Subcutaneous adipose tissue (tissue), 4 donors: ENCODE data around the gene C5orf15. TPM values are rescaled to one million over a fixed set of nuclear protein-coding genes. Genes with fewer than 3 reads are reported as not detected.

Experiments used
- total RNA-seq, 4 donors: library from RNA; depleted of rRNA; stranded (reverse); fragments of >200 nt; gene quantifications; one replicate each; pipeline ENCODE4 v1.1.0, GENCODE V29; 2016
- TF ChIP-seq, protein P1 (sequence below): fragments of 450-650 bp; IDR thresholded peaks from one replicate; pipeline ENCODE4 v1.5.1; 2016; ENCODE audit warnings: low read depth, mild to moderate bottlenecking, control low read depth, antibody characterized with exemption, moderate library complexity

C5orf15 gene
- total RNA-seq, 4 donors from 2014 or later: 32.2 to 66.0 (median 44.2) TPM

DNA sequence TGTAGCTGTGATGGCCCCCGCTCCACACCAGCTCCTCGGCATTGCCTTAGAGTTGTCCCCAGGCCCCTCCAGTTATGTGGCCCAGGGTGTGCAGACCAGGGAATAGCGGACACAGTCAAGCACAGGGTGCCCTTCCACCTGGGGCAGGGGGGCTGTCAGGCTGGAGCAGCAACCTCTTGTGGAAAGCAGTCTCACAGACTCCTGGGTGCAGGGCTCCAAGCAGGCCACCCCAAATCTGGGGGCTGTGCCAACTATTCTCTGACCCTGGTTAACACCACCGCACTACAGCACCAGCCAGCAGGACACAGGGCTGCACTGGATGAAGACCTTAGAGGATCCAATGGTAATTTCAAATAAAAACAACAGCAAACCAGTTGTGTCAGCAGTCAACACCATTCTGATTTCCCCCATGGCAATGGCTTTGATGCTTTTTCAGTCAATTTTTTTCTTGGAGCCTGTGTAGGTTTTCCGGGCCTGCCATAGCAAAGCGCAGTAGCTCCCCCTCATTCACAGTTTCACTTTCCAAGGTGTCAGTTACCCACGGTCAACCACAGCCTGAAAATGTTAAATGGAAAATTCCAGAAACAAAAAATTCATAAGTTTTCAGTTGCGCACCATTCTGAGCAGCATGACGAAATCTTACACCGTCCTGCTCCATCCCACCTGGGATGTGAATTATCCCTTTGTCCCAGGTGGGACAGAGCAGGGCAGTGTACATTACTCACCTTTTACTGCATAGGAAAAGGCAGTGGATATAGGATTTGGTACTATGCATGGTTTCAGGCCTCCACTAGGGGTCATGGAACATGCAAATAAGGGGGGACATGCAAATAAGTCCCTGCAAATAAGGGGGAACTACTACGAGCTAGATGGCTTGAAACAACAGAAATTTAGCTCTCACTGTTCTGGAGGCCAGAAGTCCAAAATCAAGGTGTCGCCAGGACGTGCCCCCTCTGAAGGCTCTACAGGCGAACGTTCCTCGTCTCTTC is 49.0 kb downstream of the C5orf15 start:
- TF ChIP-seq, protein P1, sequence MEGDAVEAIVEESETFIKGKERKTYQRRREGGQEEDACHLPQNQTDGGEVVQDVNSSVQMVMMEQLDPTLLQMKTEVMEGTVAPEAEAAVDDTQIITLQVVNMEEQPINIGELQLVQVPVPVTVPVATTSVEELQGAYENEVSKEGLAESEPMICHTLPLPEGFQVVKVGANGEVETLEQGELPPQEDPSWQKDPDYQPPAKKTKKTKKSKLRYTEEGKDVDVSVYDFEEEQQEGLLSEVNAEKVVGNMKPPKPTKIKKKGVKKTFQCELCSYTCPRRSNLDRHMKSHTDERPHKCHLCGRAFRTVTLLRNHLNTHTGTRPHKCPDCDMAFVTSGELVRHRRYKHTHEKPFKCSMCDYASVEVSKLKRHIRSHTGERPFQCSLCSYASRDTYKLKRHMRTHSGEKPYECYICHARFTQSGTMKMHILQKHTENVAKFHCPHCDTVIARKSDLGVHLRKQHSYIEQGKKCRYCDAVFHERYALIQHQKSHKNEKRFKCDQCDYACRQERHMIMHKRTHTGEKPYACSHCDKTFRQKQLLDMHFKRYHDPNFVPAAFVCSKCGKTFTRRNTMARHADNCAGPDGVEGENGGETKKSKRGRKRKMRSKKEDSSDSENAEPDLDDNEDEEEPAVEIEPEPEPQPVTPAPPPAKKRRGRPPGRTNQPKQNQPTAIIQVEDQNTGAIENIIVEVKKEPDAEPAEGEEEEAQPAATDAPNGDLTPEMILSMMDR: no peak

DNA sequence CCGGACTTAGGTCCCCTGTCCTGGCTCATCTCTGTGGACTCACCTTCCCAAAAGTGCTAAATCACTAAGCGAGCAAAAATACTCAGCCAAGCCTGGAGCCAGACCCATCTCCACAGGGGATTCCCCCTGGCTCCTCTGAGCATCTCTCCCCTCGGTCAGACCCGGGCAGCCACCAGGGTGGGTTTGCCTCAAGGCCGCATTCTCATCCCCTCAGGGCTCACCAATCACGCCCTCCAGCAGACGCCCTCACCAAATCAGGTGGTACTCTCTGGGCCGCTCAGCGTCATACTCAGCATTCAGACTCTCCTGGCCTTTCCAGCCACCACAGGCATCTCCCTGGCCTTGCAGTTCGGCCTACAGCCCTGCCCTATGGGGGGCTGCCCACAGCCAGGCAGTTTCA is 49.7 kb downstream of the C5orf15 start:
- TF ChIP-seq, protein P1: no peak

DNA sequence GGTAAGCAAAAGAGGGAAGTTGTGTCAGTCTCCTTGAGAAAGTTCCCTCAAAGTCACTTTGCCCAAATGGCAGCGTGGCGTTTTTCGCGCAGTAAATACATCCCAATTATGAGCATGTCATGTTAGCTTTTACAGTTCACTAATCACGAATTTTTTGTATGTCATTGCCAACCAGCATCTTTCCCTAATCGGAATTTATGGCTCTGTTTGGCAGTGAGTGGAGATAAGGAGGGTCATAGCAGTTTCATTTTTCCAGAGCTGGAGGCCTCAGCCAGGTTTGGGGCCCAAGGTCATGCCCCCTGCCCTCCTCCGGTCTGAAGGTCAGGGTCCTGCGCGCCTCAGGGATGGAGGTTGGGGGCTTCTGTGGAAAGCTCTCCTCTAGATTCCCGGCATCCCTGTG is 50.1 kb downstream of the C5orf15 start:
- TF ChIP-seq, protein P1: no peak

DNA sequence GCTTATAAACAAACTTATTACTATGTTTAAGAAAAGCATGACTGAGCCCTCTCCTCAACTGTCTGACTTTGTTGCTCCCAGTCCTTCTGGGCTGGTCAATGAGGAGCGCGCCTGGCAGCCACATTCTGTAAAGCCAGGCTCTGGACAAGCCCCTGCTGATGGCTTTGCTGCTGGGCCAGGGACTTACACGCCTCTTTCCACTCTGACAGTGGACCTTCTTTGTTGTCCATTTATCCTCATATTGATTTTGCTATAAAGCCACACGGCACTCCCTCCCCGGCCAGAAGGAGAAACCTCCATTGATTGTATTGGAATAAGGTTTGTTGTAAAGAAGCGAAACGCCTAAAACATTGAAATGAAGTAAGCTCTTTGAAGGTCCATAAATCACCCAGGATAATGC is 50.6 kb downstream of the C5orf15 start:
- TF ChIP-seq, protein P1: no peak

DNA sequence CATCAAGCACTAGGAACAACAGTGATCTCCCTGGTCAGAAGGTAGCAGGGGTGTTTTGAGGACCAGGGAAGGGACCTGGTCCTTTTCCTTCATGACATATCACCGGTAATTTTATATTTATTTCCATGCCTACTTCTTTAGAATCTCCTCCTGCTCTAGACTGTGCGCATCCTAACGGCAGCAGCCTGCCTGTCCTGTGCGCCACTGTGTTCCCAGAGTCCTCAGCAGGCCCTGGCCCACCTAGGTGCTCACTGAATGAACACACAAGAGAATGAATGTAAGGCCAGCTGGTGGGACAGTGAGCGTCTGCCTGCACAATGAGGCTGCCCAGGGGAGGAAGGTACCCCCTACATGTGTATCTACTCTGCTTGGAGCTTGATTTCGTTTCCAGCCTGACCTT is 51.5 kb downstream of the C5orf15 start:
- TF ChIP-seq, protein P1: no peak

DNA sequence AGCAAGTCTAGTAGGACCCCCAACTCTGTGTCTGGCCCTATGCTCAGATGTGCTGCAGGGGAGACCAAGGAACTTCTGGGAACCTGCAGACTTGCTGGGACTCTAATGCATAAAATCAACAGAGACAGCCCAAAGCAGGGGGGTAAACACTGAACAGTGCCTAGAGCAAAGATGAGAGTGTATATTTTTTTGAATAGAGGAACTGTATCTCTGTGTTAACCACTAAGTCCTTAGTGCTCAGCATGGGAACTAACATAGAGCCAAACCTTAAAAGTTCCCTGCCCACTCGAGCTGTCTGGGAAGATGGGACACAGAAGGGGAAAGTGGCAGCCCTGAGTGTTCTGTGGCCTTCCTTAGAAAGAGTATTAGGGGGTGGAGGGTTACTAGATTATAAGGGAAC is 51.9 kb downstream of the C5orf15 start:
- TF ChIP-seq, protein P1: no peak

DNA sequence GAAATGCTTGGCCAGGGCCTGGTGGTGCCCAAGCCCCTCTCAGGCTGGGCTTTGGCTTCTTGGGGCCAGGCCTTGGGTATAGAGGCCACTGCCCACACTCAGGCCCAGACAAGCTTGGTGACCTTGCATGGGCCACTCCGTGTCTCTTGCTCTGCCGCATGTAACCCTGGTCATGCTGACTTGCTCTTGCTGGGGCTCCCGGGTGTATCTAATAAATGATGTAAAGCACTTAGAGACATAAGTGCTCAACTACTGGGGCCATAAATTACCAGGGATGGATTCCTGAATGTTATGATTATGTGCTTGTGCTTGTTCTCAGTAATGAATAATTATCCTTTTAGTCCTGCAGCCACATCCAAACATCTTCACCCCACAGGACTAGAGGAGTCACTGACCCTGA is 54.0 kb downstream of the C5orf15 start:
- TF ChIP-seq, protein P1: no peak
